ENCODE results near the gene TSPAN8.
"Not testable (repeated sequence)": the region's sequence is repeated elsewhere in the genome, so short reads cannot be mapped to it uniquely, and the experiment has no call there.

The TSPAN8 gene

DNA sequence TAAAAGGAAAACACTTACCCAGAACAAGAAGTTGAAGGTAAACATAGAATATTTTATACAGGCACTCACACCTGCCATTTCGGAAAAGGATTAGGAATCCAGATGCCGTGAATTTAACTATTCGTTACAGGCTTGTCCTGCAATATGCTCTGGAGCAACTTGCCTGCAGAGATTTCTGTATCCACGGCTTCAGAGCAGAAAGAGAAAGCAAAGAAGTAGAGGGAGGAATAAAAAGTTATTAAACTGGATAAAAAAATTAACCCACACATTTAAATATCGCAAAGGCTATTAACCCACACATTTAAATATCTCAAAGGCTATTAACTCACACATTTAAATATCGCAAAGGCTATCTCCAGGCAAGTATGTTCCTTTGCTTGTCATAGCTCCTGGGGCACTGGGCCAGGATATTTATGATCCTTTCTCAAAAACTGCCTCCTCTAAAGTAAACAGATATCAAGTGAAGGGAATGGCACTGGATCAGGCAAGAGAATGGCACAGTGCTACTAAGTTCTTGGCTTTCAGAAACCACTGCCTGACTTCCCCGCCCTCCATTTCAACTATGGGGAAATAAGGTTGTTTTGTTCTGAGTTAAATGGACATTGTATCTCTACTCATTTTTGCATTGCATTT, at the start of gene TSPAN8:
TSS of gene TSPAN8 (minus strand) at position 399 of the 633 bp plus-strand sequence. CDS start at position 78, 321 bp downstream.
- DNase-seq, result no peak

DNA sequence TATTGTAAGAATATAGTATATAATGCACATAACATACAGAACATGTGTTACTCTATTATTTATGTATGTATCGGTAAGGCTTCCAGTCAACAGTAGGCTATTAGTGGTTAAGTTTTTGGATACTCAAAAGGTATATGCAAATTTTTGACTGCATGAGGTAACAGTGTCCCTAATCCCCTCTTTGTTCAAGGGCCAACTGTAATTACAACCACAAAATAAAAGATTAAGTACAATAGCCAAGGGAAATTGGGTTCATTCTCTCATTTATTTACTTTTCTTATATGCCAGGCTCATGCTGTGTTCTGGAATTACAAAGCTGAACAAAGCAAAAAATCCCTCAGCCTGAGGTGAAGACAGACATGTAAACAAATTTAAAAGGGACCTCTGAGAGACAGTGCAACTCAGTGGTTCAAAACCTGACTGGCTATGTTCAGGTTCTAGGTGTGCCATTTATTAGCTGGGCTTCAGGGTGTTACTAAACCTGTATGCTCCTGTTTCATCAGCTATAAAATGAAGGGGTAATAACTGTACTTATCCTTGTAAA, 43.4 kb upstream of the TSPAN8 start:
- no peak for DNase-seq

DNA sequence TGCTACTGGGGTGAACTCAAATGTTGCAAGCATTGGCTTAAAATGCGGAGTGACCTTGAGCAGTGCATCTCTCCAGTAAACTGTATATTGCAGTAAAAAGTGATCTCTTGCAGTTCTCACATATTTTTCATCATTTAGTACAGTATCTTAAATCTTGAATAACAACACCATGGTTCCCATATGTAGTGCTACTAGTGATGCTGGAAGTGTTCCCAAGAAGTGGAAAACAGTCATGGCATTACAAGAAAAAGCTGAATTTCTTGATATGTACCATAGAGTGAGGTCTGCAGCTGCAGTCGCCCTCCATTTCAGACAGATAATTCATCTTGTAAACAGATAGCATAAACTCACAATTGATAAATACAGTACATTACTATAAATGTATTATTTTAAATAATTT, 42.9 kb upstream of the TSPAN8 start:
- no peak for DNase-seq

DNA sequence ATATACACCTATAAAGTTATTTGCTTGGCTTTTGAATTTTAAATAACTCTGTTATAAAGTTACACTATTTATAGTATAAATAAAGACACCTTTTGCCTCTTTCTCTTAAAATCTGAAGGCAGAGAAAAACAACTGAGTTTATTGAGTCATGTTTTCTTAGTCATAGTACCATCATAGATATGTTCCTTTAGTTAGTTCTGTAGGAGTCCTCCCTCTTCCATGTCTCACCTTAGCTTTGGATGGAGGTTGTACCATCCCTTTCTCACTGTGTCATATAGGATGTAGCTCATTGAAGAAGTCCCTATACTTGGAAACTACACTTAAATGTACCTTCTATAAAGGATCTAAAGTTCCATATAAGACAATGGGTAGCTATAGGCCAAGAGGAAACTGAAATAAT, 39.7 kb upstream of the TSPAN8 start:
- no peak for DNase-seq

DNA sequence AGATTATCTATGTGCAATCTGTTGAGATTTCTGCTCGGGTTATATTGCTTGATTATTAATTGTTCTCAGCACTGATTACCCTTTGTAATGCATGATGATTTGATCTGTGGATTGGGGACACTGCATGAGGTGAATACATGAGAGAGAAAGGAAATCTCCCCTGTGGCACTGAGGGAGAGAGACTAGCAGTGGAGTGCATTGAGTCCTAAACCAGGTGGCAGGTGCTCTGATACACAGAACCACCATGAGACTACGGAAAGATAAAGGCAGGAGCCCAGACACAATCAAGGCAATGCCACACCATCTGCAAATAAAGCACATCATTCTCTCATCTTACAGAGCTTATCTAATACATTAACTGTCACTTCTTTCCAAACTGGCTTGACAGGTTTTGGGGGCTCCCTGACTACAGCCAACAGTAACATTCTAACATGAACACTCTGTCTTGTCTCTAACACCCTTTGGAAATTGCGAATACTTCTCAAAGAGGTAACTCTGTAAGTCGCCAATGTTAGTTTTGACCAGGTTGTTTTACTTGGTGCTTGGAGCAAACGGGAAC, 37.6 kb upstream of the TSPAN8 start:
- no peak for DNase-seq

DNA sequence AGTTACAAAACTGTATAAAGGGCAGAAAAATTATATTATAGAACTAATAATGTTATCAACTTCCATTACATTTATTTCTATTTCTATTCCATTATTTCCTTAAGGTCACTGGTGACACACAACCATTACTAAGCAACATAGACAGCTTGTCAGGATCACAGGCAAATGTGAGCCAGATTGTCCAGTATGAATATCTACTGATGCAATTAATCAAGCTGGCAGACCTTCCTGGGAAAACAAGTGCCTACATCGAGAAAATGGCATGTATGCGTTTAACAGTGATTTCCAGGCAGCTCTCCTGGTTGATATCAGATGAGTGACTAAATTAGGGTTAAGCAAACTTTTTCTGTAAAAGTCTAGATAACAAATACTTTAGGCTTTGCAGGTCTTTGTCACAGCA, 36.9 kb upstream of the TSPAN8 start:
- DNase-seq, result no peak

DNA sequence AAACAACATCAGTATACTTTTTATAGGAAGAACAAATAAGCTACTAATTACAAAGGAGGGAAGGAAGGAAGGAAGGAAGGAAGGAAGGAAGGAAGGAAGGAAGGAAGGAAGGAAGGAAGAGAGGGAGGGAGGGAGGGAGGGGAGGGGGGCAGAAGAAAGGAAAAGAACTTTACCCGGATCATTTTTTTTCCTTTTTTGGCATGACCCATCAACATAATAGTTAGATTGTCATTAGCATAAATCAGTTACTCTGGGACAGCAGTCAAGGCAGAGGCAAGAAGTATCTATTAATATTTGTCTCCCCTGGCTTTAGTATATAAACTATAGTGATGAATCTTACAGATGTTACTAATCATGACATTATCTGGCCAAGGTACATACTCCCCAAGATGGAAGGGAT, 35.2 kb upstream of the TSPAN8 start:
- DNase-seq, result no peak

DNA sequence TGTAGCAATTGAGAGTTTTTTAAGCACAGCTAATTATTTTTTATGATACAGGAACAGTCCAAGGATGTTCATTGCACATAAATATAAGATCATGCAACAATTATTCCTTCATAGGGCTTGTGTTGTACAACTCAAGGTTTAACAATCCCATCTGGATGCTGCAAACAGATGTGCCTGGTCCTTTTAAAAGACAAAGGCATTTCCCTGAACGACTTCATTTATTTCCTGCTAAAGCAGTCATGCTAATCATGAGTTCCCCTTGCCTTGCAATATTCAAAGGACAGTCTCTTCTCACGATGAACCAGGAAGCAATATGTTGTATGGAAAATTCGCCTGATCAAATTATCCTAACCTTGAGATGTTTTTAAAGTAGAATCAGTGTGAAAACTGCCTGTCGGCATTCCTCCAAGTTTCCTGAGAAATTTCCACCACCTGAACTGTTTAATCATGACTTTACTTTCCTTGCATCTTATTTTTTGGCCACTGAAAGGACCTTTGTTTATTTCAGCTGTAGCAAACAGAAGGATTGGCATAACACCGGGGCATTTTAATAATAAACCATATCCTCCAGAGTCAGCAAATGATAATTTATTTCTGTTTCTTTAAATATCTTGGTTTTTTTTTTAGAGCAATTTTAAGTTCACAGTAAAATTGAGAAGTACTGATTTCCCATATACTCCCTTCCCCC, 33.9 kb upstream of the TSPAN8 start:
- no peak for DNase-seq

DNA sequence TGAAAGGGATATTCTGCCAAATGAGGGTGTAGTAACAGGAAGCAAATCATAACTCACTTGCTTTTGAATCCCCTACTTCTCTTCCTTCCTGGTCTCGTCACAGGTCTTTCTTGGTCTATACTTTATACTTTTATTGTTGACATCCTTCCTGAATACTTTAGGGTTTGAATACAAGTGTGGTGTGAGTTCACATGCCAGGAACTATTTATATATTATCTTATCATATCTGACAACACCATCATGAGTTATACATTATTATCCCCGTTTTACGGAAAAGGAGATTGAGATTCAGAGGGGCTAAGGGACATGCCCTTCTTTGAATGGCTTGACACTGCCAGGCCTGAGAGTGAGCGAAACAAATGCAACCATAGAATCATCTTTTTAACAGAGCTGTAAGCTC, 33.0 kb upstream of the TSPAN8 start:
- DNase-seq, result no peak

DNA sequence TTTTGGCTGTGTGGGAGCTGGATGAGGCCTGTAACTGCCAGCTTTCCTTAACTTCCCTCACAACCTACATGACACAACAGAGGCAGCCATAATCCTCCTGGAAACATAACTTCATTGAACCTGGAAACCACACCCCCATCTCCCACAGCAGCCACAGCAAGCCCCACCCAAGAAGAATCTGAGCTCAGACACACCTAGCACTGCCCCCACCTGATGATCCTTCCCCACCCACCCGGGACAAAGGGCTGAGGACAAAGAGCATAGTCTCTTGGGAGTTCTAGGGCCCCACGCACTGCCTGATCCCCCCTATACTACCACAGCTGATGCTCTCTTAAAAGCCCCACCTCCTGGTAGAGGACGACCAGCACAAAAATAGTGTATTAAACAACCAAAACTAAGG, 29.6 kb upstream of the TSPAN8 start:
- no peak for DNase-seq

DNA sequence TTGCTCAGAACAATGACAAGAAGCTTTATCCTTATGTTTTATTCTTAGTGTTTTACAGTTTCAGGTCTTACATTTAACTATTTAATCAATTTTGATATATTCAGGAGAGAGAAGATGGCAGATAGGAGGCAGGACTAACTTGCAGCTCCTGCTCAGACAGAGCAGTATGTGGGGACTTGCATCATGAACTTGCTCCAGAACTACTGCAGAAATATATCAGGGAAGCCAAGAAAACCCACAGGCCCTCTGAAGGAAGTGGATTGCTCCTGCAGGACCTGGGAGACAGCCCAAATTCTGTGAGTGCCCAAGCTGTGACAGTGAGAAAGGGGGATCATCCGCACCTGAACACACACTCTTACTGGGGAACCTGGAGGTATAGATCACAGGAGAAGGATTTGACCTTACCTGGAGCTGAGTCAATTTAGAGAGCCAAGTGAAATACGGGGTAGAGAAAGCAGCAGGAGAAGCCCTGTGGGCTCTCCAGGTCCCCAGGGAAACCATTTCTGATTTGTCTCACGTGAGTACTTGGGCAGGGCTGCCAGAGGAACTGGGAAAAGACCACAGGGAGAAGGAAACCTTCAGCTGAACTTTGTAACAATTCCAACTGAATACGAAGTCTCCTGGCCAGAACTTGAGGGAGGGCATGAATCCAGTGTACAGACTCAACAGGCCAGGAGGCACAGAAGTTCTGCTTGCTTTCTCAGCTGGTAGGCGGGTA, 28.9 kb upstream of the TSPAN8 start:
- no peak for DNase-seq

DNA sequence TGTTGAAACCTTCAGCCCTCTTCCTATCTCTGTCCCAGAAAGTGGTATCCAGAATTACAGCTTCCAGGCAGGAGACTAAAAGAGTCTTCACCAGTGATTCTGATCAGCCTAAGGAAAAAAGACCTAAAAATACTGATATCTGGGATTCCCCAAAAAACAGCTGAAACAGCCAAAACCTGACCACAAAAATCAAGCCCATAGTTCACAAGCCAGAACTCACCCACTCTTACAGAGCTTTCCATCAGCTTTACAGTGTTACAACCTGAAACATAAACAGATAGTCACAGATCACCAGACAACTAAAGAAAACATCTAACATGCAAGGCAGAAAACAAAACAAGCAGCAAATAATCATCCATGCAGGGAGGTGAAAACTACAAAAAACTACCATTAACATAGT, 26.0 kb upstream of the TSPAN8 start:
- no peak for DNase-seq

DNA sequence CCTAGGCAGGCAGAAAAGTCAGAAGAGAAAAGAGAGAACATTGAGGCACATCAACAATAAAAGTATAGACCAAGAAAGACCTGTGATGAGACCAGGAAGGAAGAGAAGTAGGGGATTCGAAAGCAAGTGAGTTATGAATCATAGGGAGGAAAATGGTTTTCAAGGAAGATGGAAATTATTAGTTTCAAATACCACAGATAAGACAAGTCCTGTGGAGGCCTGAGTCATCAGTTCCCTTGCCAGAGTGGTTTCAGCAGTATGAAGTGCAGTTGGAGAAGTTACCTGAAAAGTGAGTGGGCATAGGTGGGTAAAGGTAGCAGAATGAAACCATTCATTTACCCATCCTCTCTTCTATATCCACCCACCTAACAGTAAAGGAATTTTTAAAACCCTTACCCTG, 25.2 kb upstream of the TSPAN8 start:
- no peak for DNase-seq

DNA sequence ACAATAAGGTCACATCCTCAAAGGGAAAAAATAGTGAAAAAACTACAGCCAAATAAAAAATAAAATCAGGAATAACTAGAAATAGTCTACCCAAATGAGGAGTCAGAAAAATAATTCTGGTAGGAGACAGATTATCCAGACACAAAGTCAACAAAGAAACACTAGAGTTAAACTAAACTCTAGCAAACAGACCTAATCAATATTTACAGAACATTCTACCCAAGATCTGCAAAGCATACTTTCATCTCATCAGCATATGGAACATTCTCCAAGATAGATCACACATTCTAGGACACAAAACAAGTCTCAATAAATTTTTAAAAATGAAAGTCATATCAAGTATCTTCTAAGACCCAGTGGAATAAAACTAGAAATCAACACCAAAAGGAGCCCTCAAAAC, 20.4 kb upstream of the TSPAN8 start:
- no peak for DNase-seq

DNA sequence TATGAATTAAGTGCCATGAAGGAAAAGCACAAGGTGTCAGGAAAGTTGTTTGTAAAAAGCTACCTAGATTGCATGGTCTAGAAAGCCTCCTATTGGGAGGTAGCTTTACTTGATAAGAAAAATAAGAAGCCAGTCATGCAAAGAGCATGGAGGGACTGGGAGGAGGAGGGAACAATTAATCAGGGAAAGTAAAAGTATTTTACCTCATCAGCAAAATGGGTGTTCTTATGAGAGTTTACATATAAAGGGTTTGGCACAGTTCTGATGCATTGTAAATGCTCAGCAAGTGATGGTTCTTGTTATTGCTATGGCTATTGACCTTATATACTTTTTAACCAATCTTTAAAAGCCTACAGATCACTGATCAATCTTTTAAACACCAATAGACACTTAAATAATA, 17.0 kb upstream of the TSPAN8 start:
- no peak for DNase-seq

DNA sequence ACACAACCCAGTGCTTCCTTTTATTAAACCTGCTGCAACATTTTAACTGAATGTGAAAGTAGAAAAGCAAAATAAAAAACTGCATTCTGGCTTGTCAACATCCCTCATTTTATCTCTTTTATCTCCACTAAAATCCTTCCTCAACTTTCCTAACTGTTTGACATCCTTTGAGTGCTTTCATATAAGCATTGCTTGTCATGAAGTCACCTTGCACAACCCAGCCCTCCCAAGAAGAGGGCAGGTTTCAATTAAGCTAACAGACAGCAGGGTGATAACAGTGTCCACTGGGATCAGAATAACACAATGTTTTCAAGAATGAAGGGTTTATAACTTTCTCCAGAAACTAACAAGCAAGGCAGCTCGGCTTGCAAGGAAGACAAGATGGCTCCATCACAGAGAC, 16.3 kb upstream of the TSPAN8 start:
- DNase-seq, result no peak

DNA sequence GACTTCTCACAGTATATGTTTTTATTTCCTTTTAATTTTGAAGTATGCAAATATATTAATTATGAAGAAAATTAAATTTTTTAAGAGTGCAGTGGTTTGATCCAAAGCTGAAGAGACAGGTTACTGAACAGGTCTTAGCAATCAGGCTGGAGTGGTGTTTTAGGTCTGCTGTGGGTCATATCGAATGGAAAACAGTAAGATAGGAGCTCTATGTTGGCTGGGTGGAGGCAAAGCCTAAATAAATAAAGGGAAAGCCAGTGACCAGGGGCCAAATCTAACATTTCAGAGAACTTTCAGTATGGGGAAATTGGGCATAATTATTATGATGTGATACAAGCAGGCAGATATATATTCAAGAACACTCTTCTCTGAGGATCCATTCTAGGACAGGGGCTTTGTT, 12.7 kb upstream of the TSPAN8 start:
- no peak for DNase-seq

DNA sequence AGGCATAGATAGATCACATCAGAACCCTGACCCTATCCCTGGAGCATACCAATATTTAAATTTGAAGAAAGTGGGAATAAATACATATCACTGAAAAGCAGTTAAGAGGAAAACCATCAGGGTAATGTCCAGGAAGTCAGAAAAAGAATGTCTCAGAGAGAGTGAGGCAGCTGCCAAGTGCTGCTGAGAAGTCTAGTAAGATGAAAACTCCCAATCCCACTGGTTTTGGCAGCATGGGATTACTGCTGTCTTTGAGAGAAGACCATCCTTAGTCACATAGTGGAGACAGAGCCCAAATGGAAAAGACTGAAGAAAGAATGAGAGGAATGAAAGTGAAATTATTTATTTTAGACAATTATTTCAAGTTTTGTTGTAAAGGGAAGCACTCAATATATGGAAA, 11.5 kb upstream of the TSPAN8 start:
- no peak for DNase-seq

DNA sequence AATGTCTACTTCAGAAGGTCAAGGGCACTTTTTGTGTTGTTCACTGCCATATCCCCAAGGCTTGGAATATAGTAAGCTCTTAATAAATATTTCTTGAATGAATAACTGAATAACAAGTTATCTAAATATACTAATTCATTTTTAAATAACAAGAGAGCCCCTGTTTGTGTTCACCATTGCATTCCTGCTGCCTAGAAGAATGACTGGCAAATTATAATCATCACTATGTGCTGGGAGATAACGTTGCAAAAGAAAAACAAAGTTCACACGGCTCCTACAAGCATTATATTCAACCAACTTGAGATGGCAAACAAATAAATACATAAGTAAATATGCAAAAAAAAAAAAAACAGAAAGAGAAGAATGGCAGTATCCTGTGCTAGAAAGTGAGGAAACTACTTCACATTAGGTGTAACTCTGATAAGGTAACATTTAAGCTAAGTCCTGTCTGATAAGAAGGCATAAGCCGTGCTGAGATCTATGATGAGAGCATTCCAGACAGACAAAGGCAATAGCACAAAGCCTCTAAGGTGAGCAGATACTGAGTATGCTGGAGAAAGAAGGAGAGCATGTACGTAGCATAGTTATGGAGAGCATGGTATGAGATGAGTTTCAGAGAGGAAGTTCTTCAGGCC, 9.2 kb upstream of the TSPAN8 start:
- DNase-seq, result no peak

DNA sequence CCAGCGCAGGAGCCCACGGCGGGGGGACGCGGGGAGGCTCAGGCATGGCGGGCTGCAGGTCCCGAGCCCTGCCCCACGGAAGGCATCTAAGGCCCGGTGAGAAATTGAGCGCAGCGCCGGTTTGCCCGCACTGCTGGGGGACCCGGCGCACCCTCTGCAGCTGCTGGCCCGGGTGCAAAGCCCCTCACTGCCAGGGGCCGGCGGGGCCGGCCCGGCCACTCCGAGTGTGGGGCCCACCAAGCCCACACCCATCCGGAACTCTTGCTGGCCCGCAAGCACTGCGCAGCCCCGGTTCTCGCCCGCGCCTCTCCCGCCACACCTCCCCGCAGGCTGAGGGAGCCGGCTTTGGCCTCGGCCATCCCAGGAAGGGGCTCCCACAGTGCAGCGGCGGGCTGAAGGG, 8.5 kb upstream of the TSPAN8 start:
- no peak for DNase-seq

DNA sequence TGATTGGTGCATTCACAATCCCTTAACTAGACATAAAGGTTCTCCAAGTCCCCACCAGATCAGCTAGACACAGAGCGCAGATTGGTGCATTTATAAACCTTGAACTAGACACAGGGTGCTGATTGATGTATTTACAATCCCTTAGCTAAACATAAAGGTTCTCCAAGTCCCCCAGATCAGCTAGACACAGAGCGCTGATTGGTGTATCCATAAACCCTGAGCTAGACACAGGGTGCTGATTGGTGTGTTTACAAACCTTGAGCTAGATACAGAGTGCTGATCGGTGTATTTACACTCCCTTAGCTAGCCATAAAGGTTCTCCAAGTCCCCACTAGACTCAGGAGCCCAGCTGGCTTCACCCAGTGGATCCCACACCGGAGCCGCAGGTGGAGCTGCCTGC, 8.0 kb upstream of the TSPAN8 start:
- not testable (repeated sequence) for DNase-seq

DNA sequence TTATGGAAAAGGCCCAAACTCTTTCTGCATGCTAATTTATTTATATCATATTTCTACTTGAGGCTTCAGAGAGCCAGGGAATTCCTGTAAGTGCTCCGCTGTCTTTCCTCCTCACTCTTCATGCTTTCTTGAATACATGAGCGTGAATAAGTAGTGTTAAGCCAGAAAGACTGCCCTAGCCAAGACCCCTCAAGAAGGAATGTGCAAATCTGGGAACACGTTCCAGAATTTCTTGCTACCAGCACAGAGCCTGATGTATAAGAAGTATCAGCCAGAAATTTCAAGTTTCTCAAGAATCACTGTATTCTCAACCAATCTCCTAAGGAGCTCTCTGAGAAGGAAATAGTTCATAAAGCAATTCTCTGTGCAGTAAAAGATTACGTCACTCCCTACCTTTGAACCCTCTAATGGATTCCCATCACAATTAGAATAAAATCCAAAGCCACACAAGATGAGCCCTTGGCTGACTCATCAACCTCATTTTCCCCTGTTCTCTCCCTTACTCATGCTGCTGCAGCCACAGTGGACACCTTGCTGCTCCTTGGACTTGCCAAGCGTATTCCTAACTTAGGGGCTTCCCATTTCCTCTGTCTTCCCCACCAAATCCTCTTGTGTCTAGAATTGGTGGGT, 6.9 kb upstream of the TSPAN8 start:
- no peak for DNase-seq

DNA sequence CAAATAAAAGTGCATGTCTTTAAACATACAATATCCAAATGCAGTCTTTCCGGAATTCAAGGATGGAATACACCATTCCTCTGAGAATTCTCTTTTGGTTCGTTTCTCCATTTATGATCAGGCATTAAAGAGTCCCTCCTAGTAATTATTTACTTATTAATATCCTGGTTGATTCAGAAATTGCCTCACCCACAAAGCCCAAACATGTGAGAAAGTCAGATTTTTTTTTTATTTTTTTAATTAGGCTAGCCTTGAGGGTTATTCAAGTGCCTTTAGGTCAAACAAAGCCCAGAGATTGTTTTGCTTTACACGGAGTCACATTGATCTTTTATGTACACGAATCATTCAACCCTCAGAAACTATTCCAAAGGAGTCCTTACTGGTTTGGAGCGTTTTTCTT, 6.4 kb upstream of the TSPAN8 start:
- DNase-seq, result no peak
